ENCODE measurements around the gene BCL11B. TPM values are rescaled to one million over a fixed set of nuclear protein-coding genes. Genes with fewer than 3 reads are reported as not detected.

BCL11B gene
- total RNA-seq, 1 experiment from 2014 or later = 0.05 TPM

DNA sequence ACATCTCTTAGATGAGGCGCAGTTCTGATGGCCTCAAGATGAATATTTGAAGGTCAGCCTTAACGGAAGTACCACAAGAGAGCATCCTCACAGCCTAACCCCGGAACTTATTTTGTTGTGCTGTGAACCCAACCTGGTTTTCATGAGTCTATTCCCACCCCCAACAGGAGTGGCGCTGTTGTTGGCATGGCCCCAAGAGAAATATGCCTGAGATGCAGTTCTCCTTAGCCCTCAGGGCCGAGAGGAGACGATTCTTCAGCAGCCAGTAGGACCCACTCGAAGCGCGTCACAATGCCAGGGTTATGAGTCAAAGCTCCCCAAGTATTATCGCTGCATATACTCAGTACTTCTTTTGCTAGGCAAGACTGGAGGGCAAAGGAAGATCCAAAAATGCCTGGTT lies 24.5 kb upstream of the BCL11B start:
- H3K9me3 ChIP-seq = no peaks in the 10 kb centered on the region; the same call in 1 of the 2 replicates
- TF ChIP-seq, protein P1, sequence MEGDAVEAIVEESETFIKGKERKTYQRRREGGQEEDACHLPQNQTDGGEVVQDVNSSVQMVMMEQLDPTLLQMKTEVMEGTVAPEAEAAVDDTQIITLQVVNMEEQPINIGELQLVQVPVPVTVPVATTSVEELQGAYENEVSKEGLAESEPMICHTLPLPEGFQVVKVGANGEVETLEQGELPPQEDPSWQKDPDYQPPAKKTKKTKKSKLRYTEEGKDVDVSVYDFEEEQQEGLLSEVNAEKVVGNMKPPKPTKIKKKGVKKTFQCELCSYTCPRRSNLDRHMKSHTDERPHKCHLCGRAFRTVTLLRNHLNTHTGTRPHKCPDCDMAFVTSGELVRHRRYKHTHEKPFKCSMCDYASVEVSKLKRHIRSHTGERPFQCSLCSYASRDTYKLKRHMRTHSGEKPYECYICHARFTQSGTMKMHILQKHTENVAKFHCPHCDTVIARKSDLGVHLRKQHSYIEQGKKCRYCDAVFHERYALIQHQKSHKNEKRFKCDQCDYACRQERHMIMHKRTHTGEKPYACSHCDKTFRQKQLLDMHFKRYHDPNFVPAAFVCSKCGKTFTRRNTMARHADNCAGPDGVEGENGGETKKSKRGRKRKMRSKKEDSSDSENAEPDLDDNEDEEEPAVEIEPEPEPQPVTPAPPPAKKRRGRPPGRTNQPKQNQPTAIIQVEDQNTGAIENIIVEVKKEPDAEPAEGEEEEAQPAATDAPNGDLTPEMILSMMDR (IDR thresholded peaks at IDR 0.05; ENCODE audit: insufficient read depth in 1 of 2, low read depth in 1 of 2, low read length in 1 of 2, severe bottlenecking in 1 of 2, unreplicated experiment in 1 of 2) = no peak
- H3K9me3 Mint-ChIP-seq (ENCODE audit: unreplicated experiment) = peaks cover 11% of the 10 kb centered on the region
- H3K4me3 Mint-ChIP-seq (ENCODE audit: unreplicated experiment) = no peak overlapping the region
- CTCF ChIA-PET = no interaction called here
- no peak overlapping the region for H3K27ac Mint-ChIP-seq (ENCODE audit: unreplicated experiment)
- POLR2A ChIA-PET = no interaction called here
- no peak overlapping the region for H3K4me3 ChIP-seq (ENCODE audit: low read depth, low read length)
- no peaks in the 10 kb centered on the region for H3K36me3 ChIP-seq (ENCODE audit: control insufficient read depth, insufficient read depth, low read length)
- no peaks in the 10 kb centered on the region for H3K27me3 Mint-ChIP-seq (ENCODE audit: insufficient read depth, unreplicated experiment)
- no peaks in the 10 kb centered on the region for H3K36me3 Mint-ChIP-seq (ENCODE audit: insufficient read depth, unreplicated experiment)
- H3K4me1 ChIP-seq = no peaks in the 10 kb centered on the region
- H3K4me1 Mint-ChIP-seq (ENCODE audit: low read depth, unreplicated experiment) = no peaks in the 10 kb centered on the region
- H3K27me3 ChIP-seq (replicated peaks; ENCODE audit: control insufficient read depth, insufficient read depth, low read length) = no peaks in the 10 kb centered on the region
- intact Hi-C loops (cut with micrococcal nuclease; ENCODE audit: unreplicated experiment) = no loop called here
- no TSS peak for BruUV-seq (replicated peaks)
- DNase-seq = no peak

DNA sequence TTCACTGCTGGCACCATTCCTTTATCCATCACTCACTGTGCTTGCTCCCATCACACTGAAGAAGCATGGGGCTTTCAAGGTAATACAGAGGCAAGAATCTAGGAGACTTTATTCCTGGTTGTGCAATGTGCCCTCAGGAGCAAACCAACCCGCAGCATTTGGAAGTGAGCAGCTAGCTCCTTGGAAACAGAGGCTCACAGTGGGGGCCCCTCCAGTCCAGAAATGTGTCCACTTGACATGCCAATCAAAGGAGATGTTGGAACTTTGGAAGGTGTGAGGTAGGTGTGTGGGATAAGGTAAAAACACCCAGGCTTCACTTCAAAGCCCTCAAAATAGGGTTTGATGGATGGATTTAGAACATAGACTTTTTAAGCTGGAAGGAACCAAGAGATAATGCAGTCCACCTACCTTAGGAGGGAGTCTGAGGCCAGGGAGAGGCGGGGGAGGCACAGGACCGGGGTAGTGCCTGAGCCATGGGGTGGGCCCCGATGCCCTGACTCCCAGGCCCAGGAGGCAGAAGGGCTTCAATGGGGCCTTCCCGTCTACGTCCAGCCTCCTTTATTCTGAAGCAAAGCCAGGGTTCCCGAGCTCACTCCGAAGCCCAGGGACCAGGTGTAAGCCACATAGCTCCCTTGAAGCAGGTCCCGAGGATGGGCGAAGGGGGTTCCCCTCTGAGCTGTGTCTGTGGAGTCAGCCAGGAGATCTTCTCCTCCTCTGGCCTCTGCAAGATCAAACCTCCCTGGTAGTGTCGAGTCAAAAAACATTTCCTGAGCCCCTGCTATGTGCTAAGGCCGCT lies 17.6 kb upstream of the BCL11B start:
- peaks cover 5% of the 10 kb centered on the region for H3K27me3 Mint-ChIP-seq (ENCODE audit: insufficient read depth, unreplicated experiment)
- Histone ChIP-seq H3K27me3 (replicated peaks; ENCODE audit: control insufficient read depth, insufficient read depth, low read length) (no peaks in the 10 kb centered on the region), H3K9me3 (no peaks in the 10 kb centered on the region), H3K4me1 (no peaks in the 10 kb centered on the region), H3K36me3 (ENCODE audit: control insufficient read depth, insufficient read depth, low read length) (no peaks in the 10 kb centered on the region), H3K4me3 (ENCODE audit: low read depth, low read length) (no peak overlapping the region)
- H3K9me3 Mint-ChIP-seq (ENCODE audit: unreplicated experiment) = no peaks in the 10 kb centered on the region
- H3K27ac Mint-ChIP-seq (ENCODE audit: unreplicated experiment) = no peak overlapping the region
- TF ChIP-seq, protein P1 (IDR thresholded peaks at IDR 0.05; ENCODE audit: insufficient read depth in 1 of 2, low read depth in 1 of 2, low read length in 1 of 2, severe bottlenecking in 1 of 2, unreplicated experiment in 1 of 2) = no peak
- DNase-seq = no peak
- no TSS peak for BruUV-seq (replicated peaks)
- no peaks in the 10 kb centered on the region for H3K36me3 Mint-ChIP-seq (ENCODE audit: insufficient read depth, unreplicated experiment)
- POLR2A ChIA-PET = no interaction called here
- intact Hi-C loops (cut with micrococcal nuclease; ENCODE audit: unreplicated experiment) = no loop called here
- H3K4me1 Mint-ChIP-seq (ENCODE audit: low read depth, unreplicated experiment) = no peaks in the 10 kb centered on the region
- H3K4me3 Mint-ChIP-seq (ENCODE audit: unreplicated experiment) = no peak overlapping the region
- CTCF ChIA-PET = no interaction called here

DNA sequence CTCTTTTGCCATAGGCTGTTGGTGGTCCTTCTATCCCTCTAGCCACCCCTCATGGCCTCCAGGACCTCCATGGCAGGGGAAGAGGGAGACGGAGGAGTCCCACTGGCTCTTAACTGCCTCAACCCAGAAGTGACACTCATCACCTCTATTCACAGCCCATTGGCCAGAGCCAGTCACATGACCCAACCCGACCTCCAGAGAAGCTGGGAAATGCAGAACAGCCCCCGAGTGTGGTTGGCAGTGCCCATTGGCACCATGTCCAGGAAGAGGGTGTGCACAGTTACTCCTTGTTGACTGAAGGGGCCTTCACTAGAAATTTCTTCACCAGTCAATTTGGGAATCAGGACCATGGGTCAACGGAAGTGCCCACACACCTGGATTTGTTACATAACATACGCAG lies 17.0 kb upstream of the BCL11B start:
- intact Hi-C loops (cut with micrococcal nuclease; ENCODE audit: unreplicated experiment) = no loop called here
- peaks cover 5% of the 10 kb centered on the region for H3K27me3 Mint-ChIP-seq (ENCODE audit: insufficient read depth, unreplicated experiment)
- TF ChIP-seq, protein P1 (IDR thresholded peaks at IDR 0.05; ENCODE audit: insufficient read depth in 1 of 2, low read depth in 1 of 2, low read length in 1 of 2, severe bottlenecking in 1 of 2, unreplicated experiment in 1 of 2) = no peak
- H3K4me3 ChIP-seq (ENCODE audit: low read depth, low read length) = no peak overlapping the region
- ChIA-PET CTCF (no interaction called here), POLR2A (no interaction called here)
- H3K36me3 ChIP-seq (ENCODE audit: control insufficient read depth, insufficient read depth, low read length) = no peaks in the 10 kb centered on the region
- H3K36me3 Mint-ChIP-seq (ENCODE audit: insufficient read depth, unreplicated experiment) = no peaks in the 10 kb centered on the region
- no TSS peak for BruUV-seq (replicated peaks)
- H3K27ac Mint-ChIP-seq (ENCODE audit: unreplicated experiment) = no peak overlapping the region
- no peaks in the 10 kb centered on the region for H3K4me1 ChIP-seq
- no peaks in the 10 kb centered on the region for H3K4me1 Mint-ChIP-seq (ENCODE audit: low read depth, unreplicated experiment)
- no peaks in the 10 kb centered on the region for H3K9me3 ChIP-seq
- no peak for DNase-seq
- H3K4me3 Mint-ChIP-seq (ENCODE audit: unreplicated experiment) = no peak overlapping the region
- H3K9me3 Mint-ChIP-seq (ENCODE audit: unreplicated experiment) = no peaks in the 10 kb centered on the region
- no peaks in the 10 kb centered on the region for H3K27me3 ChIP-seq (replicated peaks; ENCODE audit: control insufficient read depth, insufficient read depth, low read length)
